Muscle of arm (tissue), 12 donors: Measurements from ENCODE around the gene GRK6. TPM values are rescaled to one million over a fixed set of nuclear protein-coding genes. Genes with fewer than 3 reads are reported as not detected.
A peak's percentile ranks its signal among the peaks of the same experiment; 100 is the strongest.

Experiments
- DNase-seq: peaks from one replicate; pipeline ENCODE4 v3.0.0-alpha.2; 2013
- polyA plus RNA-seq, 12 donors: library from polyadenylated mRNA; unstranded; fragments of 120-200 nt; gene quantifications; one replicate each; pipeline ENCODE4 v1.2.1, GENCODE V29; 2013; ENCODE audit not compliant: insufficient read length in 12 of 12

The GRK6 gene
- polyA plus RNA-seq, 12 donors, result 12.4 to 29.0 (median 16.2) TPM; not detected in 1

DNA sequence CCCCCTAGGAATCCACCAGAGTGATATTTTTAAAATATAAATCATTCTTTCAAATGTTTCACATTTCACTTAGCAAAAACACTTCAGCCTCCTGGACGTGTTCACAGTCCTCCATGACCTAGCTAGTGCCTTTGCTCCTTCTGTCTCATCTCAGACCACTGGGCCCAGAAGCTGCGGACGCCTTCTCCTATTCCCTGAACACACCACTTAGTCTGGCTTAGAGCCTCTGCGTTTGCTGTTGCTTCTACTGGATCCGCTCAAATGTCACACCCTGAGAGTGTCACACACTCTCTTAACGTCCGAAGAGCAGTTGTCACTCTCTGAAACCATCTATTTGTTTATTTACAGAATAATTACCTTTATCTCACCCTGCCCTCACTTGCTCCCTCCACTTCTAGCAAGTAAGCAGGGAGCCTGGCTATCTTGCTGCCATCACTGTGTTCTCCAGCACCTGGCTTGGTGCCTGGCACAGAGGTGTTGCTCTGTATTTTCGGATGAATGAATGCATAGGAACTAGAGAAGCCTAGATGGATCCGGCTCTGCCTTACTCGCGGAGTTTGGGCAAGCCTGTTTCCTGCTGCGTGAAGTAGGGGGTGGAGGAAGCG is 1.2 kb upstream of the GRK6 start:
- no peak for DNase-seq

DNA sequence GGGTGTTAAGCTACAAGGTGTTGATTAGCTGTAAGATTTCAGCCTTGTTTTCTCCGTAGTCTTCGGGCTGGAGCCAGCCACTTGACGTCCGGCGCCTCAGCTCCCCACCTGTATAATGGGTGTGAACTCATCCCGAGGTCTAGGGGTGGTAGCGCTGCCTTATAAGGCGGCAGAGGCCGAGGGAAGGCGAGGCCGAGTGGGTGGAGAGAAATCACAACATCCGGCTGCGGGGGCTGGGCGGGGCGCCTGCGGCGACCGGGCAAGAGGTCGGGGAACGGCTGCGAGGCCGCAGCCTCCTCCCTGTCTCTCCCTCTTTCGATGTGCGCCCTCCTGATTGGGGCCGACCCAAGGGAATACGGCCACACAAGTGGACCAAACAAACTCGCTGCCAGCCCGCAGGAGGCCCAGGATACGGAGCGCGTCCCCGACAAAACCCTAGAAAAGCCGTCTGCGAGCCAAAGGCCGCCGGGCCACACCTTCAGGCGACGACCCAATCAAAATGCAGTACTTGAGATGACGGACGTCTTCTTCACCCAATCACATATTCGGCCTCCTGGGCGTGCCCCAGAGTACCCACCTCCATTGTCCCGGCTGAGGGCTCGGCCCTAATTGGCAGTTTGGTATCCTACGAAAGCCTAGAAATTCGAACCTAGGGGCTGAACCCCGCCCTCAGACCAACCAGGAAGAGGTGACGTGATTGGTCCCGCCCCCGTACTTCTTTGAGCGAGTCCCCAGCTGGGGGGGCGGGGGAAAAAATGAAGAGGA is 493 bp upstream of the GRK6 start:
- DNase-seq, result peak; percentile 100

DNA sequence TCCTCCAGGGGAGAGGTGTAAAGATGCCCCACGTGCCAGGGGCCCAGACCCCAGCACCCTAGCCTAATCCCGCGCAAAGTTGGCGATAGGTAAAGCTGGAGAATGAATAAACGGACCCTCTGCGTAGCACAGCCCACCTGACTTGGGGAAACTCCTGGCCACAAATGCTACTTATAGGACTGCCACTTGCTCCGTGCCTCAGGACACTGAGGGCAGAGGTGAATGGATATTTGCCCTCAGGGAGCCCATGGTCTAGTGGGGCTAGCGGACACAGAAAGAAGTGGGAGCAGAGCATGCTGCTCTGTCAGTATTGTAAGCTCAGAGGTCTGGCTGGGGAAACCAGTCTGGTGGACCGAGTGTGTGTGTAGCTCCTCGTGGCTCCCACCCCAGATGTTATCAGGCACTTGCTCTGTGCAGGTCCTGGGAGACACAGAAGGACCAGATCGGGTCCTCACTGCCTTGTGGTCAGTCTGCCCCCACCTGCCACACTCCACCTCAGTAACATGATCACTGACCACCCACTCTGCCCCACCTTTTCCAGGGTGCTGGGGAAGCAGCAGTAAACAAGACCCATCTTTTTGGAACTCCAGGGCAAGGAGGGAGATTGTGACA is 841 bp downstream of the GRK6 start:
- DNase-seq, result no peak

DNA sequence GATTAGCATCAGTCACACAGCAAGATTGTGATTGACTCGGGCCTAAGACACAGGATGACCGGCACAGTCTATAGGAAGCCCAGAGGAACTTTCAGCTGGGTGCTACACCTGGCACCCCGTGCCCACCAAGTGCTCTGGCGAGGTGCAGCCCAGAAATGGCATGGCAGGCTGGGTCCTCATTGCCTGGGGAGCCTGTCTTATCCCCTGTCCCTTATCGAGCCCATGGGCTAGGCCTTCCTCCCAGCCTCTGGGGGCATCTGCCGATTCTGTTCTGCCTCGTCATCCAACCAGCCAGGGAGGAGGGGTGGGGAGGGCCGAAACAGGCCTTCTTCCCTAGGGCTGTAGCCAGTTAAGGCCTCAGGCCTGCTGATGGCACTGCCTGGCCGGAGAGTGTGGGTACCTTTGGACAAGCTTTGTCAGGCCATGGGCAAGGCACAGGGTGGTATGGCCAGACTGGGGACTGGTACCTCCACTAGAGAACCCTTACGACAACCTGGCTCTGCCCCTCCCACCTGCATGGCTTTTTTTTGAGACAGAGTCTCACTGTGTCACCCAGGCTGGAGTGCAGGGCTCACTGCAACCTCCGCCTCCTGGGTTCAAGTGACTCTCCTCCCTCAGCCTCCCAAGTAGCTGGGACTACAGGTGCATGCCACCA is 1.6 kb downstream of the GRK6 start:
- DNase-seq, result no peak

DNA sequence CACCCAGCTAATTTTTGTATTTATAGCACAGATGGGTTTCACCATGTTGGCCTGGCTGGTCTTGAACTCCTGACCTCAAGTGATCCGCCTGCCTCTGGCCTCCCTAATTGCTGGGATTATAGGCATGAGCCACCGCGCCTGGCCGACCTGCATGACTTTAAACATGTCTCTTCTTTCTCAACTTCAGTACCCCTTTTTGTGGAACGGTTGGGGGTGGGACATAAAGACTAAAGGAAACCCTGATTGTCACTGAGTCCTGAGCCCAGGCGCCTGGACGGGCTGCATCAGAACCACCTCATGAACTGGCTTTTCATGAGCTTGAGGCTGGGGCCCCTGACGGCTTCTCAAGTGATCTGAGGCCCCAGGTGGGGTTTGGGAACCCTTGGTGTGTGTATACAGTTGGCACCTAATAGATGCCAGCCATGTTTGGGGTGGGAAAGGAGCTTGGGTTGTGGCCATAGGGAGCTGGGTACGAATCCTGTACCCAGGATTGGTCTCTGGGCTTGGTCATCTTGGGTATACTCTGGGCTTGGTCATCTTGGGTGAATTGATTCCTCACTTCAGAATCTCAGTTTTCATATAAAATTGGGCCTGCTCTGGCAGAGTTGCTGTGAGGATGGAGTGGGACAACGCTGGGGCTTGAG is 2.2 kb downstream of the GRK6 start:
- no peak for DNase-seq

DNA sequence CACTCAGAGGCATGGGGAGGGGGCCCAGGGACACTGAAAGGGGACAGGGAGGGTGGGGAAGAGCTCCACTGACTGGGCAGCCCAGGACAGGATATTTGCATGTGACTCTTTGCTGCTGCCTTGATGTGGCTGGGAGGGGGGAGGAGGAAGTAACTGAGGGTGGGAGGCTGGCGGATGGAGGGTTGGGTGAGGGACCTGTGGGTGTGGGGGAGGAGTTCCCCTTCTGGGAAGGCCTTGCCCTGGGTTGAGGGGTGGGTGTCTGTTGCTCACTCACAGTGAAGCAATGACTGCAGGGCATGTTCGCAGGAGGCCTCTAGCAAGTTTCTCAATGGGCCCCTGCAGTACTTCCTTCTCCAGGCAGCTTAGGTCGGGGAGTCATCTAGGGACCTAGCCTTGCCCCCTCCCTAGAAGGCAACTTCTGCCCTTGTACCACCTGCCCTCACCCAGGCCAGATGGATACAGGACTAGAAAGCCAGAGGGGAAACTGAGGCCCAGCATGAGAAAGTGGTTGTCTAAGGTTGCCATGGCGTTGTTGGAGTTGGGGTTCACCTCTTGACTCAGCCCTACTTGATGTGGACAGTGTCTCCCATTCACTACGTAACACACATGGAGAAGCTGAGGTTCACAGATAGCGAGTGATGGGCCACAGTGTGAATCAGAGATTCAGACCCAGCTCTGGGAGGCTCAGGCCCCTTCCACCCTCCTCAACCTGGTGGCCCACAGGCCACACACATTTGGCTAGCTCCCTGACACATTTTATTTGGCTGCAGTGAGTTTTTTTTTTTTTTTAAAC is 3.0 kb downstream of the GRK6 start:
- DNase-seq, result no peak

DNA sequence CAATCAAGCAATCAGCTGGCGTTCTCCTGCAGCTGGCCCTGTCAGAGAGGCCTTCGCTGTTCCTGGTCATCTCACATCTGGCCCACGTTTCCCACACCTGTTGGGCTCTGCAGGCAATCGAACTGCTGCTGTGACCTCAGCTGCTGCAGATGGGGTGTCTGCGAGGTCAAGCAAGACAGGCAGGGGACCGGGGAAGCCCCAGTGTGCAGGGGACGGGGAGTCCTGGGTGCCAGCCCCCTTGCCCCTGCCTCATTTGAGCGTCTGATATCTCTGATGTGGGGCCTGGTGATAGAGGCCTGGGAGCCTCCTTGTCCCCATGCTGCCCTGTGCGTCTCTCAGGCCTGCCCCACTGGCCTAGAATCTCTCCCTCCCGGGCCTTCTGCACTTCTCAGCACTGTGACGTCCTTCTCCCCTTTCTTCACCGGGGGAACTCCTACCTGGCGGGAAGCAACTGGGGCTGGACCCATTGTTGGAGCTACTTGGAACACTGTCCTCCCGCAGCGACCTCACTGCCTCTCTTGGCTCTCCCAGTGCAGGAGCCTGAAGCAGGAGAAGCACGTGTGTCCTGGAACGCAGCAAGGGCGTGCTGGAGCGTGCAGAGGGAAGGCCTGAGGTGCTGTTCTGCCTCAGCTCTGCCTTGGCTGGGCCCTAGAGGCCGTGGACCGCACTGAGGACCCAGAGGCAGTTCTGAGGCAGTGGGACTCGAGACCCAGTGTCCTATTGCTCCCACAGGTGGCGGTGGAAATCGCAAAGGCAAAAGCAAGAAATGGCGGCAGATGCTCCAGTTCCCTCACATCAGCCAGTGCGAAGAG is 3.9 kb downstream of the GRK6 start:
- no peak for DNase-seq

DNA sequence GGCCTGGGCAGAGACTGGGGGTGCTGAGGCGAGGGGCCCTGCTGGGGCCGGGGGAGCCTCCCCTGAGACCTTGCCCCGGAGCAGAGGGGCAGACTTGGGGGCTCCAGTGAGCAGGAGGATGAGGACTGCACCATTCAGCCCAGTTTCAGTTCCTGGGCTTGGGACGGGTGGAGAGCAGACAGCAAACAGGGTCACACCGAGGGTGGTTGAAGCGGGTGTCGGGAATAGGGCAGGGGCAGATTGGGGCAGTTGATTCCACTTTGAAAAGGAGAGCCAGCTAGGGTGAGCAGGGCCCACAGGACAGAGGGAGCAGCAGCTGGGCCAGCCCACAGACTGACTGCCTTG is 4.5 kb downstream of the GRK6 start:
- no peak for DNase-seq

DNA sequence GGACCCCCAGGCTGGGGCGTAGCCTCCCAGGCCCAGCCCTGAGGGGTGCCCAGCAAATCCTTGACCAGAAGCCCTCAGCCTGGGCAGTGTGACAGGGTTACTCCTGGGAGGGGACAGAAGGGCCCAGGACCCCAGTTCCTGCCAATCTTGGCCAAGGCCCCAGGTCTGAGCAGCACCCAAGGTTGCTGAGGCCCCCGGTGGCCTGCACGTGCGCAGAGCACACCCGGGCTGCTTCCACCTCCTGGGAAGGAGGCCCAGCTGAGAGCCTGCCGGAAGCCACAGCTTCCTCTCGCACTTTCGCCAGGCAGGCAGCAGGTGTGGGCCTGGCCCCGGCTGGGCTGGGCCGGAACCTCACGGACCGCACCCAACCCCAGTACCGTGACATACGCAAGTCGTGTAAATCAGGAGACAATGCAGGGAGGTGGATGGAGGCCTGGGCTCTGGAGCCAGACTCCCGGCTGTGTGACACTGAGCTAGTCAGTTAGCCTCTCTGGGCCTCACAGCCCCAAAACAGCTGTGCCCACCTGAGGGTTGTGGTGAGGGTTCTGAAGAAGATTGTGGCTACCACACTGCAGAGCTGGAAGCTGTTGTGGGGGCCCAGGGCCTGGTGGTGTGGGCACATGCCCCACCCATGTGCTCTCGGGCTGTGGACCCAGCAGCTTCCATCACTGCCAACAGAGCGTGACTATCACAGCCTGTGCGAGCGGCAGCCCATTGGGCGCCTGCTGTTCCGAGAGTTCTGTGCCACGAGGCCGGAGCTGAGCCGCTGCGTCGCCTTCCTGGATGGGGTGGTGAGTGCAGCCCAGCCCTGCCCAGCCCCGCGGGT is 5.1 kb downstream of the GRK6 start:
- no peak for DNase-seq

DNA sequence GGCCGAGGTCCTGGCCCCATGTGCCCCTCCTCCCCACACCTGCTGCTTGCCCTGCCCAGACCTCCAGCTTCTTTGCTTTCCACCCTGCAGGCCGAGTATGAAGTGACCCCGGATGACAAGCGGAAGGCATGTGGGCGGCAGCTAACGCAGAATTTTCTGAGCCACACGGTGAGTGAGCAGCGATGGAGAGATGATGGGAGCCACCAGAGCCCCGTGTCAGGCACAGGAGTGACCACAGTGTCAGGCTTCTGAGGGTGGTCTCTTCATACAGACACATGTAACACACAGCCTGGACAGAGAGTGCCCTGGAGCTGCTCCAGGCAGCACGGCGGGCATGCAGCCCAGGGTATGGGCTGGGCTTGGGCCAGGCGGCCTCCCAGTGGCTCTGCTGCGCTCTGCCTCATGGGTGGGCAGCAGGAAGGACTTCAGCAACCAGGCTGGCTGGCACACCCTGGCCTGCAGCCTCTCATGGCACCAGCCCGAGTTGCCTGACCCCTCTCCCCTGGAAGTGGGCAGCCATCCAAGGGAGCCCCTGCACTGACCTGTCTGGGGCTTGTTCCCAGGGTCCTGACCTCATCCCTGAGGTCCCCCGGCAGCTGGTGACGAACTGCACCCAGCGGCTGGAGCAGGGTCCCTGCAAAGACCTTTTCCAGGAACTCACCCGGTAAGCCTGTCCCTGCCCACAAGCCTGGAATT is 5.8 kb downstream of the GRK6 start:
- no peak for DNase-seq

DNA sequence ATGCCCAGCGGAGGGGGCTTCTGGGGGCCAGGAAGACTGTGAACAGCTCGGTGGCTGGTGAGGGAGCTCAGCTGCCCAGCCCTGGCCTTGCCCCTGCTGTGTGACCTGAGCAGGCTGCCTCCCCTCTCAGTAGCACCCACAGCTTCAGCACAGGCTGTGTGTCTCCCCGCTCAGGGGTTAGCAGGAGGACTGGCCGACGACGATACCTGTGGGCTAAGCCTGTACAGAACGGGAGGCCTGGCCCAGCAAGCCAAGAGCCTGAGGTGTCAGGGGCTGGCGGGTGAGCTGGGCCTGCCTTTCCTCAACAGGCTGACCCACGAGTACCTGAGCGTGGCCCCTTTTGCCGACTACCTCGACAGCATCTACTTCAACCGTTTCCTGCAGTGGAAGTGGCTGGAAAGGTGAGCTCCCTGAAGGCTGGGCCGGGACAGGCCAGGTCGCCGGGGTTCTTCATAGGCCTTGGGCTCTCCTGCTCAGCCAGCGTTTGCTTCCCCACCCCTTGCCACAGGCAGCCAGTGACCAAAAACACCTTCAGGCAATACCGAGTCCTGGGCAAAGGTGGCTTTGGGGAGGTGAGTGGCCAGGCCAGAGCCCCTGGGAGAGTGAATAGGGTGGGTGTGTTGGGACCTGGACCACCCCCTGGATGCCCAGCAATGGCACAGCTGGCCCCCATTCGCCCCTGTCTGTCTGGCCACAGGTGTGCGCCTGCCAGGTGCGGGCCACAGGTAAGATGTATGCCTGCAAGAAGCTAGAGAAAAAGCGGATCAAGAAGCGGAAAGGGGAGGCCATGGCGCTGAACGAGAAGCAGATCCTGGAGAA is 6.6 kb downstream of the GRK6 start:
- no peak for DNase-seq

DNA sequence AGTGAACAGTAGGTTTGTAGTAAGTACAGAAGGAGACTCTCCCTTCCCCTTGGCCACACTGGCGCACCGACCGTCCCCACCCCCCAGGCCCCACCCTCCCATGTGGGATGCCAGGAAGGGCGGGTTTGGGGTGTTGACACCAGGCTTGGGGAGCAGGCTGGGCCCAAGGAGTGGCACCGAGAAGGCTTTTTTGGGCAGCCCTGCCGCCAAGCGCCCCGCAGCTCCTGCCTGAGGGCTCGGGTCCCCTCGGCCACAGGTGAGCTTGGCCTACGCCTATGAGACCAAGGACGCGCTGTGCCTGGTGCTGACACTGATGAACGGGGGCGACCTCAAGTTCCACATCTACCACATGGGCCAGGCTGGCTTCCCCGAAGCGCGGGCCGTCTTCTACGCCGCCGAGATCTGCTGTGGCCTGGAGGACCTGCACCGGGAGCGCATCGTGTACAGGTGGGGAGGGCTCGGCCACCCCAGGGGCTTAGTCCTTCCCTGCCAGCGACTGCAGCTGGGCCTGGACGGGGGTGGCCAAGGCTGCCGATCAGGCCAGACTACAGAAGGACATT is 7.3 kb downstream of the GRK6 start:
- no peak for DNase-seq

DNA sequence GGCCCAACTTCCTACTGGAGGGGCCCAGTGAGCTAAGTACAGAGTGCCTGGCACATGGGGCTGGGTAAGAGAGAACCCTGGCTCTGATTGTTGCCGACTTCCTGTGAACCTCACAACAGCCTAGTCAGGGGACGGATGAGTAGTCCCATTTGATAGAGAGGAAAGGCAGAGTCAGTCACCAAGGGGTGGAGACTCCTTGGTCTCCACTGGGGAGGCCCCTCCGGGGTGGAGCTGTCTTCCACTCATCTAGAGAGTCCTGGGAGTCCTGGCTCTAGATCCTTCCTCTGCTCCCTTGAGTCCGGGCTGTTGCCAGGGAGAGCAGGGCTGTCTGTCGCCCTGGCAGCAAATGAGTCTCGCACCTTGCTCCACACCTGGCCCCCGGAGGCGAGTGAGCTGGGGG is 8.0 kb downstream of the GRK6 start:
- no peak for DNase-seq

DNA sequence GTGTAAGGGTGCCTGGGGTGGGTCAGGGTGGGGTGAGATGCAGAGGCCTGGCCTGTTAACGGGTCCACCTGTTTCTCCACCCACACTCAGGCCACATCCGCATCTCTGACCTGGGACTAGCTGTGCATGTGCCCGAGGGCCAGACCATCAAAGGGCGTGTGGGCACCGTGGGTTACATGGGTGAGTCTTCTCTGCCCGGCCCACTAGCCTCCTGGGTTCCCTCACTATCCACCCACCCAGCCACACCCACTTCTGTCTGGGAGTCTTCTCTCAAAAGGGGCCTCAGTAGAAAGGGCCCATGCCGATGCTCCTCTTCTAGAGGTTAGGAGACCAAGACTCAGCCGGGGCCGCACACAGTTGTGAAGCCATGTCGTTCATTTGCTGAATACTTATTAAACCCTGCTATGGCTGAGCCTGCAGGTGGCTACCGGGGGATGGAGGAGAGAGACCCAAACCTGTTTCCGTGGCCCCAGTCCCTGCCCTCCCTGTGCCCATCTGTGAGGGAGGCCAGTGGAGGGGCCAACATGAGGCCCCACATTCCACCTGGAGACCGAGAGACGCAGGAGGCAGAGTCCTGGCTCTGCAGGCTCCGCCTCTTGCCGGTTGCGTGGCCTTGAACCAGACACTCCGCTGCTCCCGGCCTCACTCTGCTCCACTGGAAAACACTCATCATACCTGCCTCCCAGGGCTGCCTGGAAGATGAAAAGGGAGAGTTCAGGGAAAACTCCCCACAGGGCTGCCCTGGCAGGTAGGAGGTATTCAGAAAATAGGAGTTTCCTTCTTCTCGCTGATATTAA is 8.7 kb downstream of the GRK6 start:
- DNase-seq, result no peak

DNA sequence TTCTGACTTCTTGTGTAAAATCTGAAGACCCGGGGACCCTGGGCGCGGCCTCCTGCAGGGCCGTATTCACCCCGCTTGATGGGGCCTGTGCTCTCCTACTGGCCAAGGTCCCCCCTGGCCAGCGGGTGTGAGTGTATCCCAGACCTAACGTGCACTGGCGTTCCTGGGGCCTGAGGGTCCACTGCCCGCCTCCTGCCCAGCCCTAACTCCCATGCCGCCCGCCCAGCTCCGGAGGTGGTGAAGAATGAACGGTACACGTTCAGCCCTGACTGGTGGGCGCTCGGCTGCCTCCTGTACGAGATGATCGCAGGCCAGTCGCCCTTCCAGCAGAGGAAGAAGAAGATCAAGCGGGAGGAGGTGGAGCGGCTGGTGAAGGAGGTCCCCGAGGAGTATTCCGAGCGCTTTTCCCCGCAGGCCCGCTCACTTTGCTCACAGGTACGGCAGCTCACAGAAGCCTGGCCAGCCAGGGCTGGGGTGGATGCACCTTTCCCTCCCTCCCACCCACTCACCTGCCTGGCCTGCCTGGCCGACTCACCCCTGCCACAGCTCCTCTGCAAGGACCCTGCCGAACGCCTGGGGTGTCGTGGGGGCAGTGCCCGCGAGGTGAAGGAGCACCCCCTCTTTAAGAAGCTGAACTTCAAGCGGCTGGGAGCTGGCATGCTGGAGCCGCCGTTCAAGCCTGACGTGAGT is 9.5 kb downstream of the GRK6 start:
- DNase-seq, result no peak

DNA sequence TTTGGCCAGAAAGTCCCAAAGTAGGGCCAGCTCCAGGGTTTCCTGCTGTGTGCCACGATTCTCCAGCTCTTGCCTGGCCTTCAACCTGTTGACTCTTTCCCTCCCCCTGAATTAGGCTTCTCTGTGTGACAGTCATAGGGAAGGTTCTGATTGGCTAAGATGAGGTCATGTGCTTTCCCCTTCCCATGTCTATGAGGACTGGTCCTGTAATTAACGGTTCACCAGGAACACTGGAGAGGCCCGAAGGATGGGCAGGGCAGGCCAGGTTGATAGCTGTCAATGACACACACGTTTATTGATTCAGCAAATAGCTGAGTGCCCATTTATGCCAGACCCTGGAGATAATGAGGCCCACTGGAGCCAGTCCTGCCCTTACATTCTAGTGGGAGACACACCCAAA is 11.1 kb downstream of the GRK6 start:
- no peak for DNase-seq
